ENCODE results near the gene ACACA. TPM values are rescaled to one million over a fixed set of nuclear protein-coding genes. Genes with fewer than 3 reads are reported as not detected.

The ACACA gene
- total and polyA plus RNA-seq, 2 experiments from 2014 or later = 59.6 to 164 TPM

GRCh38 chr17:37339321-37339720 lies 67.3 kb downstream of the ACACA start:
- peaks cover 62% of the 10 kb centered on the region for H4K20me1 ChIP-seq (replicated peaks; ENCODE audit: insufficient read depth)
- H3K27me3 ChIP-seq (ENCODE audit: insufficient read depth) = no peaks in the 10 kb centered on the region
- DNase-seq (ENCODE audit: low spot score) (no peak), ATAC-seq (no peak)
- TF ChIP-seq JUNB (IDR thresholded peaks at IDR 0.05; ENCODE audit: unreplicated experiment) (no peak), CTCF (conservative IDR thresholded peaks at IDR 0.05; ENCODE audit: low read depth in 2 of 2) (no peak), POLR2AphosphoS5 (IDR thresholded peaks at IDR 0.05; ENCODE audit: low read depth) (no peak), EZH2 (IDR thresholded peaks at IDR 0.05; ENCODE audit: low read depth, unreplicated experiment) (no peak), CREB1 (CRISPR knock-in tag; IDR thresholded peaks at IDR 0.05; ENCODE audit: low read depth) (no peak), EZH2phosphoT487 (IDR thresholded peaks at IDR 0.05; ENCODE audit: unreplicated experiment) (no peak), STAT1 (IDR thresholded peaks at IDR 0.05; ENCODE audit: unreplicated experiment) (no peak), ZNF114 (CRISPR knock-in tag; IDR thresholded peaks at IDR 0.05) (no peak), NANOG (IDR thresholded peaks at IDR 0.05; ENCODE audit: borderline replicate concordance) (no peak), ETS1 (IDR thresholded peaks at IDR 0.05) (no peak), ZNF331 (CRISPR knock-in tag; IDR thresholded peaks at IDR 0.05; ENCODE audit: low read depth) (no peak)
- TF ChIP-seq, protein P1, sequence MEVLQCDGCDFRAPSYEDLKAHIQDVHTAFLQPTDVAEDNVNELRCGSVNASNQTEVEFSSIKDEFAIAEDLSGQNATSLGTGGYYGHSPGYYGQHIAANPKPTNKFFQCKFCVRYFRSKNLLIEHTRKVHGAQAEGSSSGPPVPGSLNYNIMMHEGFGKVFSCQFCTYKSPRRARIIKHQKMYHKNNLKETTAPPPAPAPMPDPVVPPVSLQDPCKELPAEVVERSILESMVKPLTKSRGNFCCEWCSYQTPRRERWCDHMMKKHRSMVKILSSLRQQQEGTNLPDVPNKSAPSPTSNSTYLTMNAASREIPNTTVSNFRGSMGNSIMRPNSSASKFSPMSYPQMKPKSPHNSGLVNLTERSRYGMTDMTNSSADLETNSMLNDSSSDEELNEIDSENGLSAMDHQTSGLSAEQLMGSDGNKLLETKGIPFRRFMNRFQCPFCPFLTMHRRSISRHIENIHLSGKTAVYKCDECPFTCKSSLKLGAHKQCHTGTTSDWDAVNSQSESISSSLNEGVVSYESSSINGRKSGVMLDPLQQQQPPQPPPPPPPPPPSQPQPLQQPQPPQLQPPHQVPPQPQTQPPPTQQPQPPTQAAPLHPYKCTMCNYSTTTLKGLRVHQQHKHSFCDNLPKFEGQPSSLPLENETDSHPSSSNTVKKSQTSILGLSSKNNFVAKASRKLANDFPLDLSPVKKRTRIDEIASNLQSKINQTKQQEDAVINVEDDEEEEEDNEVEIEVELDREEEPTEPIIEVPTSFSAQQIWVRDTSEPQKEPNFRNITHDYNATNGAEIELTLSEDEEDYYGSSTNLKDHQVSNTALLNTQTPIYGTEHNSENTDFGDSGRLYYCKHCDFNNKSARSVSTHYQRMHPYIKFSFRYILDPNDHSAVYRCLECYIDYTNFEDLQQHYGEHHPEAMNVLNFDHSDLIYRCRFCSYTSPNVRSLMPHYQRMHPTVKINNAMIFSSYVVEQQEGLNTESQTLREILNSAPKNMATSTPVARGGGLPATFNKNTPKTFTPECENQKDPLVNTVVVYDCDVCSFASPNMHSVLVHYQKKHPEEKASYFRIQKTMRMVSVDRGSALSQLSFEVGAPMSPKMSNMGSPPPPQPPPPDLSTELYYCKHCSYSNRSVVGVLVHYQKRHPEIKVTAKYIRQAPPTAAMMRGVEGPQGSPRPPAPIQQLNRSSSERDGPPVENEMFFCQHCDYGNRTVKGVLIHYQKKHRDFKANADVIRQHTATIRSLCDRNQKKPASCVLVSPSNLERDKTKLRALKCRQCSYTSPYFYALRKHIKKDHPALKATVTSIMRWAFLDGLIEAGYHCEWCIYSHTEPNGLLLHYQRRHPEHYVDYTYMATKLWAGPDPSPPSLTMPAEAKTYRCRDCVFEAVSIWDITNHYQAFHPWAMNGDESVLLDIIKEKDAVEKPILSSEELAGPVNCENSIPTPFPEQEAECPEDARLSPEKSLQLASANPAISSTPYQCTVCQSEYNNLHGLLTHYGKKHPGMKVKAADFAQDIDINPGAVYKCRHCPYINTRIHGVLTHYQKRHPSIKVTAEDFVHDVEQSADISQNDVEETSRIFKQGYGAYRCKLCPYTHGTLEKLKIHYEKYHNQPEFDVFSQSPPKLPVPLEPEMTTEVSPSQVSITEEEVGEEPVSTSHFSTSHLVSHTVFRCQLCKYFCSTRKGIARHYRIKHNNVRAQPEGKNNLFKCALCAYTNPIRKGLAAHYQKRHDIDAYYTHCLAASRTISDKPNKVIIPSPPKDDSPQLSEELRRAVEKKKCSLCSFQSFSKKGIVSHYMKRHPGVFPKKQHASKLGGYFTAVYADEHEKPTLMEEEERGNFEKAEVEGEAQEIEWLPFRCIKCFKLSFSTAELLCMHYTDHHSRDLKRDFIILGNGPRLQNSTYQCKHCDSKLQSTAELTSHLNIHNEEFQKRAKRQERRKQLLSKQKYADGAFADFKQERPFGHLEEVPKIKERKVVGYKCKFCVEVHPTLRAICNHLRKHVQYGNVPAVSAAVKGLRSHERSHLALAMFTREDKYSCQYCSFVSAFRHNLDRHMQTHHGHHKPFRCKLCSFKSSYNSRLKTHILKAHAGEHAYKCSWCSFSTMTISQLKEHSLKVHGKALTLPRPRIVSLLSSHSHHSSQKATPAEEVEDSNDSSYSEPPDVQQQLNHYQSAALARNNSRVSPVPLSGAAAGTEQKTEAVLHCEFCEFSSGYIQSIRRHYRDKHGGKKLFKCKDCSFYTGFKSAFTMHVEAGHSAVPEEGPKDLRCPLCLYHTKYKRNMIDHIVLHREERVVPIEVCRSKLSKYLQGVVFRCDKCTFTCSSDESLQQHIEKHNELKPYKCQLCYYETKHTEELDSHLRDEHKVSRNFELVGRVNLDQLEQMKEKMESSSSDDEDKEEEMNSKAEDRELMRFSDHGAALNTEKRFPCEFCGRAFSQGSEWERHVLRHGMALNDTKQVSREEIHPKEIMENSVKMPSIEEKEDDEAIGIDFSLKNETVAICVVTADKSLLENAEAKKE (CRISPR knock-in tag; IDR thresholded peaks at IDR 0.05) = no peak
- TF ChIP-seq, protein P2, sequence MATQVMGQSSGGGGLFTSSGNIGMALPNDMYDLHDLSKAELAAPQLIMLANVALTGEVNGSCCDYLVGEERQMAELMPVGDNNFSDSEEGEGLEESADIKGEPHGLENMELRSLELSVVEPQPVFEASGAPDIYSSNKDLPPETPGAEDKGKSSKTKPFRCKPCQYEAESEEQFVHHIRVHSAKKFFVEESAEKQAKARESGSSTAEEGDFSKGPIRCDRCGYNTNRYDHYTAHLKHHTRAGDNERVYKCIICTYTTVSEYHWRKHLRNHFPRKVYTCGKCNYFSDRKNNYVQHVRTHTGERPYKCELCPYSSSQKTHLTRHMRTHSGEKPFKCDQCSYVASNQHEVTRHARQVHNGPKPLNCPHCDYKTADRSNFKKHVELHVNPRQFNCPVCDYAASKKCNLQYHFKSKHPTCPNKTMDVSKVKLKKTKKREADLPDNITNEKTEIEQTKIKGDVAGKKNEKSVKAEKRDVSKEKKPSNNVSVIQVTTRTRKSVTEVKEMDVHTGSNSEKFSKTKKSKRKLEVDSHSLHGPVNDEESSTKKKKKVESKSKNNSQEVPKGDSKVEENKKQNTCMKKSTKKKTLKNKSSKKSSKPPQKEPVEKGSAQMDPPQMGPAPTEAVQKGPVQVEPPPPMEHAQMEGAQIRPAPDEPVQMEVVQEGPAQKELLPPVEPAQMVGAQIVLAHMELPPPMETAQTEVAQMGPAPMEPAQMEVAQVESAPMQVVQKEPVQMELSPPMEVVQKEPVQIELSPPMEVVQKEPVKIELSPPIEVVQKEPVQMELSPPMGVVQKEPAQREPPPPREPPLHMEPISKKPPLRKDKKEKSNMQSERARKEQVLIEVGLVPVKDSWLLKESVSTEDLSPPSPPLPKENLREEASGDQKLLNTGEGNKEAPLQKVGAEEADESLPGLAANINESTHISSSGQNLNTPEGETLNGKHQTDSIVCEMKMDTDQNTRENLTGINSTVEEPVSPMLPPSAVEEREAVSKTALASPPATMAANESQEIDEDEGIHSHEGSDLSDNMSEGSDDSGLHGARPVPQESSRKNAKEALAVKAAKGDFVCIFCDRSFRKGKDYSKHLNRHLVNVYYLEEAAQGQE (IDR thresholded peaks at IDR 0.05; ENCODE audit: unreplicated experiment) = no peak
- H3K27ac ChIP-seq (ENCODE audit: low read depth) = no peak overlapping the region; the same call in 1 of the 2 replicates
- H3K9me3 Mint-ChIP-seq = no peaks in the 10 kb centered on the region
- no peaks in the 10 kb centered on the region for H3K27me3 Mint-ChIP-seq (ENCODE audit: insufficient read depth, low read depth, poor library complexity)
- H3F3A ChIP-seq (replicated peaks; ENCODE audit: low read depth) = peaks cover 7% of the 10 kb centered on the region; the same call in 1 of the 2 replicates
- no peak overlapping the region for H3K4me3 ChIP-seq
- no peak overlapping the region; the same call in 1 of the 2 replicates for H3K27ac Mint-ChIP-seq
- H3K36me3 Mint-ChIP-seq (ENCODE audit: low read depth) = peaks cover 35% of the 10 kb centered on the region
- peaks cover 9% of the 10 kb centered on the region for H3K36me3 ChIP-seq (ENCODE audit: insufficient read depth)
- H3K4me1 Mint-ChIP-seq = peaks cover 18% of the 10 kb centered on the region
- H3K79me2 ChIP-seq (replicated peaks; ENCODE audit: insufficient read depth) = peaks cover 99% of the 10 kb centered on the region
- no peak overlapping the region for H3K4me2 ChIP-seq
- H2AFZ ChIP-seq = no peak overlapping the region
- H3K9me2 ChIP-seq (ENCODE audit: insufficient read depth) = no peaks in the 10 kb centered on the region
- peaks cover 19% of the 10 kb centered on the region for H3K4me1 ChIP-seq (ENCODE audit: insufficient read depth)
- H3K4me3 Mint-ChIP-seq = no peak overlapping the region

Measured in GM23338 (cell line).